ENCODE results near the gene VPS13C. TPM values are rescaled to one million over a fixed set of nuclear protein-coding genes. Genes with fewer than 3 reads are reported as not detected.

The VPS13C gene
- polyA plus RNA-seq, 2 of the 4 experiments (the other 2 are of a cell fraction), result 13.2 to 26.5 TPM

- ChIA-PET CTCF (no interaction called here), POLR2A (no interaction called here)
- no peaks in the 10 kb centered on the region for H3K9me3 ChIP-seq
- ATAC-seq (no peak), FAIRE-seq (no peak), DNase-seq (ENCODE audit: low read depth in 1 of 2, low spot score in 1 of 2) (no peak)
- no peaks in the 10 kb centered on the region for H3K4me1 ChIP-seq
- TF ChIP-seq EHF (CRISPR knock-in tag; IDR thresholded peaks at IDR 0.05) (no peak), HOXA7 (CRISPR knock-in tag; IDR thresholded peaks at IDR 0.05) (no peak)
- no peak overlapping the region for H3K27ac ChIP-seq
- 82% methylated on average over 1 of the region's 1 CpG for WGBS (ENCODE audit: missing lambda C conversion rate)
- no peak overlapping the region for H3K4me3 ChIP-seq
- H3K4me2 ChIP-seq, result no peak overlapping the region
Observed at GRCh38 chr15:61849447-61849846, 210.8 kb downstream of the VPS13C start.

GRCh38 chr15:61841466-61841865 is 218.8 kb downstream of the VPS13C start:
- TF ChIP-seq REST (IDR thresholded peaks at IDR 0.05), result no peak
- TF ChIP-seq TP53 (CRISPR knock-in tag; IDR thresholded peaks at IDR 0.05), result no peak
- TF ChIP-seq CBX2 (IDR thresholded peaks at IDR 0.05; ENCODE audit: borderline replicate concordance, low read depth), result no peak
- no peak for TF ChIP-seq ATOH8 (CRISPR knock-in tag; IDR thresholded peaks at IDR 0.05; ENCODE audit: low read depth)
- TF ChIP-seq KDM1A (IDR thresholded peaks at IDR 0.05; ENCODE audit: low read depth), result no peak
- no peak for TF ChIP-seq PHF8 (IDR thresholded peaks at IDR 0.05; ENCODE audit: borderline replicate concordance, low read depth)
- no peak for TF ChIP-seq HES2 (IDR thresholded peaks at IDR 0.05)
- TF ChIP-seq HMGXB4 (CRISPR knock-in tag; IDR thresholded peaks at IDR 0.05; ENCODE audit: borderline replicate concordance), result no peak
- TF ChIP-seq ZC3H11A (IDR thresholded peaks at IDR 0.05), result no peak
- TF ChIP-seq CBX8 (IDR thresholded peaks at IDR 0.05), result no peak
- CTCF ChIA-PET, result interaction anchor here (1.6 to 3.1 kb wide), 2 partner anchors 7 to 13 kb away, joined by 6 to 15 read pairs; no protein-coding TSS in a partner anchor
- no peak for DNase-seq (ENCODE audit: low read depth in 1 of 2, low spot score in 1 of 2)

GRCh38 chr15:61840090-61840489 is 220.2 kb downstream of the VPS13C start:
- Histone ChIP-seq H3K4me3 (no peak overlapping the region), H3K9me3 (no peaks in the 10 kb centered on the region), H3K4me1 (peaks cover 7% of the 10 kb centered on the region; the same call in 1 of the 3 replicates), H3K4me2 (no peak overlapping the region), H3K27ac (no peak overlapping the region)
- no peak for DNase-seq (ENCODE audit: low read depth in 1 of 2, low spot score in 1 of 2)
- 69% methylated on average over 12 of the region's 12 CpGs for WGBS (ENCODE audit: missing lambda C conversion rate)
- FAIRE-seq, result no peak
- POLR2A ChIA-PET, result no interaction called here
- CTCF ChIA-PET, result interaction anchor here (1.6 kb wide), 1 partner anchor 12 kb away, joined by 6 read pairs; no protein-coding TSS in a partner anchor
- no peak for ATAC-seq
- TF ChIP-seq RAD21 (conservative IDR thresholded peaks at IDR 0.05 in 1 of 2, IDR thresholded peaks at IDR 0.05 in 1 of 2) (no peak), SMC3 (IDR thresholded peaks at IDR 0.05) (no peak), E2F6 (IDR thresholded peaks at IDR 0.05; ENCODE audit: borderline replicate concordance, low read depth) (no peak), PHF8 (IDR thresholded peaks at IDR 0.05; ENCODE audit: borderline replicate concordance, low read depth) (no peak), NPAS2 (CRISPR knock-in tag; IDR thresholded peaks at IDR 0.05; ENCODE audit: borderline replicate concordance) (no peak), MAZ (IDR thresholded peaks at IDR 0.05; ENCODE audit: borderline replicate concordance, low read depth, low read length) (no peak), TFCP2L1 (CRISPR knock-in tag; IDR thresholded peaks at IDR 0.05) (no peak), JUNB (IDR thresholded peaks at IDR 0.05) (no peak), CTCF (IDR thresholded peaks at IDR 0.05) (no peak), SREBF2 (IDR thresholded peaks at IDR 0.05) (no peak), ZSCAN20 (CRISPR knock-in tag; IDR thresholded peaks at IDR 0.05) (no peak), CHD2 (IDR thresholded peaks at IDR 0.05; ENCODE audit: low read length, partially characterized antibody) (no peak), BHLHE40 (IDR thresholded peaks at IDR 0.05; ENCODE audit: low read depth, low read length) (no peak), MAX (IDR thresholded peaks at IDR 0.05) (no peak)

More at GRCh38 chr15:61841466-61841865, 218.8 kb downstream of the VPS13C start:
- H3K27ac ChIP-seq, result no peak overlapping the region
- H3K4me2 ChIP-seq, result no peak overlapping the region
- H3K9me3 ChIP-seq, result no peaks in the 10 kb centered on the region
- H3K4me3 ChIP-seq, result no peak overlapping the region
- POLR2A ChIA-PET, result no interaction called here
- no peaks in the 10 kb centered on the region for H3K4me1 ChIP-seq
- WGBS (ENCODE audit: missing lambda C conversion rate), result 82% methylated on average over 9 of the region's 9 CpGs
- FAIRE-seq (no peak), ATAC-seq (no peak)

All from A549 (cell line).